GM23338 (cell line): ENCODE results near the gene HUS1. TPM values are rescaled to one million over a fixed set of nuclear protein-coding genes. Genes with fewer than 3 reads are reported as not detected.

Experiments
- CTCF ChIP-seq, 2 experiments: fragments of 200-600 bp in 1 of 2; sonication (generic) in 1 of 2; conservative IDR thresholded peaks; 2 replicates each; pipeline versions ENCODE4 v1.5.1 to v1.6.1; 2016 to 2017; ENCODE audit warnings: antibody characterized with exemption in 2 of 2, low read depth in 2 of 2, mild to moderate bottlenecking in 2 of 2, moderate library complexity in 1 of 2
- EZH2 ChIP-seq: fragments of 200-600 bp; sonication (generic); IDR thresholded peaks from one replicate; pipeline ENCODE4 v1.8.0; 2017; ENCODE audit warnings: antibody characterized with exemption, mild to moderate bottlenecking, low read depth; ENCODE audit not compliant: unreplicated experiment
- EZH2phosphoT487 ChIP-seq: fragments of 200-600 bp; sonication (generic); IDR thresholded peaks from one replicate; pipeline ENCODE4 v1.8.1; 2018; ENCODE audit warnings: antibody characterized with exemption; ENCODE audit not compliant: unreplicated experiment
- NANOG ChIP-seq: IDR thresholded peaks from 2 replicates; pipeline ENCODE4 v1.6.1; 2016; ENCODE audit warnings: antibody characterized with exemption, borderline replicate concordance
- ZNF114 ChIP-seq: fragments of 250-450 bp; sonication (Bioruptor Pico); IDR thresholded peaks from 2 replicates; pipeline ENCODE4 v1.5.0; 2020; ENCODE audit warnings: mild to moderate bottlenecking, moderate library complexity
- polyA plus RNA-seq: library from polyadenylated mRNA; unstranded; fragments of >200 nt; fragmentation: Nextera tagmentation; extraction: Ambion mirVana; gene quantifications from 2 replicates; pipeline ENCODE4 v1.2.1, GENCODE V29; 2016
- total RNA-seq: library from RNA; depleted of rRNA; stranded (reverse); fragments of >200 nt; shearing (Covaris generic); gene quantifications from 2 replicates; pipeline ENCODE4 v1.2.3, GENCODE V29; 2014
- TF ChIP-seq, protein P1 (sequence below): fragments of 250-450 bp; sonication (Bioruptor Pico); IDR thresholded peaks from 2 replicates; pipeline ENCODE4 v1.5.0; 2020; ENCODE audit warnings: mild to moderate bottlenecking, moderate library complexity
- TF ChIP-seq, protein P2 (sequence below): IDR thresholded peaks from one replicate; pipeline ENCODE4 v1.6.1; 2018; ENCODE audit warnings: antibody characterized with exemption; ENCODE audit not compliant: unreplicated experiment

HUS1 gene
- total and polyA plus RNA-seq, 2 experiments from 2014 or later, result 14.9 to 29.7 TPM

GRCh38 chr7:47947355-47947749 lies 32.1 kb downstream of the HUS1 start (continued):
- TF ChIP-seq, protein P1, sequence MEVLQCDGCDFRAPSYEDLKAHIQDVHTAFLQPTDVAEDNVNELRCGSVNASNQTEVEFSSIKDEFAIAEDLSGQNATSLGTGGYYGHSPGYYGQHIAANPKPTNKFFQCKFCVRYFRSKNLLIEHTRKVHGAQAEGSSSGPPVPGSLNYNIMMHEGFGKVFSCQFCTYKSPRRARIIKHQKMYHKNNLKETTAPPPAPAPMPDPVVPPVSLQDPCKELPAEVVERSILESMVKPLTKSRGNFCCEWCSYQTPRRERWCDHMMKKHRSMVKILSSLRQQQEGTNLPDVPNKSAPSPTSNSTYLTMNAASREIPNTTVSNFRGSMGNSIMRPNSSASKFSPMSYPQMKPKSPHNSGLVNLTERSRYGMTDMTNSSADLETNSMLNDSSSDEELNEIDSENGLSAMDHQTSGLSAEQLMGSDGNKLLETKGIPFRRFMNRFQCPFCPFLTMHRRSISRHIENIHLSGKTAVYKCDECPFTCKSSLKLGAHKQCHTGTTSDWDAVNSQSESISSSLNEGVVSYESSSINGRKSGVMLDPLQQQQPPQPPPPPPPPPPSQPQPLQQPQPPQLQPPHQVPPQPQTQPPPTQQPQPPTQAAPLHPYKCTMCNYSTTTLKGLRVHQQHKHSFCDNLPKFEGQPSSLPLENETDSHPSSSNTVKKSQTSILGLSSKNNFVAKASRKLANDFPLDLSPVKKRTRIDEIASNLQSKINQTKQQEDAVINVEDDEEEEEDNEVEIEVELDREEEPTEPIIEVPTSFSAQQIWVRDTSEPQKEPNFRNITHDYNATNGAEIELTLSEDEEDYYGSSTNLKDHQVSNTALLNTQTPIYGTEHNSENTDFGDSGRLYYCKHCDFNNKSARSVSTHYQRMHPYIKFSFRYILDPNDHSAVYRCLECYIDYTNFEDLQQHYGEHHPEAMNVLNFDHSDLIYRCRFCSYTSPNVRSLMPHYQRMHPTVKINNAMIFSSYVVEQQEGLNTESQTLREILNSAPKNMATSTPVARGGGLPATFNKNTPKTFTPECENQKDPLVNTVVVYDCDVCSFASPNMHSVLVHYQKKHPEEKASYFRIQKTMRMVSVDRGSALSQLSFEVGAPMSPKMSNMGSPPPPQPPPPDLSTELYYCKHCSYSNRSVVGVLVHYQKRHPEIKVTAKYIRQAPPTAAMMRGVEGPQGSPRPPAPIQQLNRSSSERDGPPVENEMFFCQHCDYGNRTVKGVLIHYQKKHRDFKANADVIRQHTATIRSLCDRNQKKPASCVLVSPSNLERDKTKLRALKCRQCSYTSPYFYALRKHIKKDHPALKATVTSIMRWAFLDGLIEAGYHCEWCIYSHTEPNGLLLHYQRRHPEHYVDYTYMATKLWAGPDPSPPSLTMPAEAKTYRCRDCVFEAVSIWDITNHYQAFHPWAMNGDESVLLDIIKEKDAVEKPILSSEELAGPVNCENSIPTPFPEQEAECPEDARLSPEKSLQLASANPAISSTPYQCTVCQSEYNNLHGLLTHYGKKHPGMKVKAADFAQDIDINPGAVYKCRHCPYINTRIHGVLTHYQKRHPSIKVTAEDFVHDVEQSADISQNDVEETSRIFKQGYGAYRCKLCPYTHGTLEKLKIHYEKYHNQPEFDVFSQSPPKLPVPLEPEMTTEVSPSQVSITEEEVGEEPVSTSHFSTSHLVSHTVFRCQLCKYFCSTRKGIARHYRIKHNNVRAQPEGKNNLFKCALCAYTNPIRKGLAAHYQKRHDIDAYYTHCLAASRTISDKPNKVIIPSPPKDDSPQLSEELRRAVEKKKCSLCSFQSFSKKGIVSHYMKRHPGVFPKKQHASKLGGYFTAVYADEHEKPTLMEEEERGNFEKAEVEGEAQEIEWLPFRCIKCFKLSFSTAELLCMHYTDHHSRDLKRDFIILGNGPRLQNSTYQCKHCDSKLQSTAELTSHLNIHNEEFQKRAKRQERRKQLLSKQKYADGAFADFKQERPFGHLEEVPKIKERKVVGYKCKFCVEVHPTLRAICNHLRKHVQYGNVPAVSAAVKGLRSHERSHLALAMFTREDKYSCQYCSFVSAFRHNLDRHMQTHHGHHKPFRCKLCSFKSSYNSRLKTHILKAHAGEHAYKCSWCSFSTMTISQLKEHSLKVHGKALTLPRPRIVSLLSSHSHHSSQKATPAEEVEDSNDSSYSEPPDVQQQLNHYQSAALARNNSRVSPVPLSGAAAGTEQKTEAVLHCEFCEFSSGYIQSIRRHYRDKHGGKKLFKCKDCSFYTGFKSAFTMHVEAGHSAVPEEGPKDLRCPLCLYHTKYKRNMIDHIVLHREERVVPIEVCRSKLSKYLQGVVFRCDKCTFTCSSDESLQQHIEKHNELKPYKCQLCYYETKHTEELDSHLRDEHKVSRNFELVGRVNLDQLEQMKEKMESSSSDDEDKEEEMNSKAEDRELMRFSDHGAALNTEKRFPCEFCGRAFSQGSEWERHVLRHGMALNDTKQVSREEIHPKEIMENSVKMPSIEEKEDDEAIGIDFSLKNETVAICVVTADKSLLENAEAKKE (CRISPR knock-in tag), result no peak
- TF ChIP-seq ZNF114 (no peak), EZH2 (no peak), EZH2phosphoT487 (no peak), CTCF (conservative IDR thresholded peaks at IDR 0.05; ENCODE audit: low read depth in 2 of 2) (no peak), NANOG (no peak)
- TF ChIP-seq, protein P2, sequence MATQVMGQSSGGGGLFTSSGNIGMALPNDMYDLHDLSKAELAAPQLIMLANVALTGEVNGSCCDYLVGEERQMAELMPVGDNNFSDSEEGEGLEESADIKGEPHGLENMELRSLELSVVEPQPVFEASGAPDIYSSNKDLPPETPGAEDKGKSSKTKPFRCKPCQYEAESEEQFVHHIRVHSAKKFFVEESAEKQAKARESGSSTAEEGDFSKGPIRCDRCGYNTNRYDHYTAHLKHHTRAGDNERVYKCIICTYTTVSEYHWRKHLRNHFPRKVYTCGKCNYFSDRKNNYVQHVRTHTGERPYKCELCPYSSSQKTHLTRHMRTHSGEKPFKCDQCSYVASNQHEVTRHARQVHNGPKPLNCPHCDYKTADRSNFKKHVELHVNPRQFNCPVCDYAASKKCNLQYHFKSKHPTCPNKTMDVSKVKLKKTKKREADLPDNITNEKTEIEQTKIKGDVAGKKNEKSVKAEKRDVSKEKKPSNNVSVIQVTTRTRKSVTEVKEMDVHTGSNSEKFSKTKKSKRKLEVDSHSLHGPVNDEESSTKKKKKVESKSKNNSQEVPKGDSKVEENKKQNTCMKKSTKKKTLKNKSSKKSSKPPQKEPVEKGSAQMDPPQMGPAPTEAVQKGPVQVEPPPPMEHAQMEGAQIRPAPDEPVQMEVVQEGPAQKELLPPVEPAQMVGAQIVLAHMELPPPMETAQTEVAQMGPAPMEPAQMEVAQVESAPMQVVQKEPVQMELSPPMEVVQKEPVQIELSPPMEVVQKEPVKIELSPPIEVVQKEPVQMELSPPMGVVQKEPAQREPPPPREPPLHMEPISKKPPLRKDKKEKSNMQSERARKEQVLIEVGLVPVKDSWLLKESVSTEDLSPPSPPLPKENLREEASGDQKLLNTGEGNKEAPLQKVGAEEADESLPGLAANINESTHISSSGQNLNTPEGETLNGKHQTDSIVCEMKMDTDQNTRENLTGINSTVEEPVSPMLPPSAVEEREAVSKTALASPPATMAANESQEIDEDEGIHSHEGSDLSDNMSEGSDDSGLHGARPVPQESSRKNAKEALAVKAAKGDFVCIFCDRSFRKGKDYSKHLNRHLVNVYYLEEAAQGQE, result no peak
